Measurements from ENCODE around the gene PAH.

DNA sequence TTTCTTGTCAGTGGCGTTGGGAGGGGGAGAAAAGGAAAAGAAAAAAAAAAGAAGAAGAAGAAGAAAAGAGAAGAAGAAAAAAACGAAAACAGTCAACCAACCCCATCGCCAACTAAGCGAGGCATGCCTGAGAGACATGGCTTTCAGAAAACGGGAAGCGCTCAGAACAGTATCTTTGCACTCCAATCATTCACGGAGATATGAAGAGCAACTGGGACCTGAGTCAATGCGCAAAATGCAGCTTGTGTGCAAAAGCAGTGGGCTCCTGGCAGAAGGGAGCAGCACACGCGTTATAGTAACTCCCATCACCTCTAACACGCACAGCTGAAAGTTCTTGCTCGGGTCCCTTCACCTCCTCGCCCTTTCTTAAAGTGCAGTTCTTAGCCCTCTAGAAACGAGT, 42.3 kb upstream of the PAH start:
- TF ChIP-seq, protein P1, sequence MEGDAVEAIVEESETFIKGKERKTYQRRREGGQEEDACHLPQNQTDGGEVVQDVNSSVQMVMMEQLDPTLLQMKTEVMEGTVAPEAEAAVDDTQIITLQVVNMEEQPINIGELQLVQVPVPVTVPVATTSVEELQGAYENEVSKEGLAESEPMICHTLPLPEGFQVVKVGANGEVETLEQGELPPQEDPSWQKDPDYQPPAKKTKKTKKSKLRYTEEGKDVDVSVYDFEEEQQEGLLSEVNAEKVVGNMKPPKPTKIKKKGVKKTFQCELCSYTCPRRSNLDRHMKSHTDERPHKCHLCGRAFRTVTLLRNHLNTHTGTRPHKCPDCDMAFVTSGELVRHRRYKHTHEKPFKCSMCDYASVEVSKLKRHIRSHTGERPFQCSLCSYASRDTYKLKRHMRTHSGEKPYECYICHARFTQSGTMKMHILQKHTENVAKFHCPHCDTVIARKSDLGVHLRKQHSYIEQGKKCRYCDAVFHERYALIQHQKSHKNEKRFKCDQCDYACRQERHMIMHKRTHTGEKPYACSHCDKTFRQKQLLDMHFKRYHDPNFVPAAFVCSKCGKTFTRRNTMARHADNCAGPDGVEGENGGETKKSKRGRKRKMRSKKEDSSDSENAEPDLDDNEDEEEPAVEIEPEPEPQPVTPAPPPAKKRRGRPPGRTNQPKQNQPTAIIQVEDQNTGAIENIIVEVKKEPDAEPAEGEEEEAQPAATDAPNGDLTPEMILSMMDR (IDR thresholded peaks at IDR 0.05): no peak
- TF ChIP-seq POLR2A (IDR thresholded peaks at IDR 0.05): no peak

Measured in body of pancreas (tissue), 4 donors.